HG02763 (cell line): ENCODE results near the gene SEMA5B.

Experiments
- ATAC-seq: cut with Tn5 transposase; IDR thresholded peaks from one replicate; pipeline ENCODE4 v1.9.1; 2021; ENCODE audit warnings: mild to moderate bottlenecking, moderate library complexity; ENCODE audit not compliant: unreplicated experiment

Gene SEMA5B

GRCh38 chr3:123027292-123028232 lies at the start of gene SEMA5B:
Gene SEMA5B (minus strand): TSS chr3:123027763. CDS start chr3:122961263, 66,500 bp downstream.
- no peak for ATAC-seq

- no peak for ATAC-seq
Observed at GRCh38 chr3:123076496-123077418, 49.2 kb upstream of the SEMA5B start.

- ATAC-seq: no peak
Observed at GRCh38 chr3:123076112-123076495, 48.5 kb upstream of the SEMA5B start.

GRCh38 chr3:123075359-123075758 lies 47.8 kb upstream of the SEMA5B start:
- no peak for ATAC-seq

DNA sequence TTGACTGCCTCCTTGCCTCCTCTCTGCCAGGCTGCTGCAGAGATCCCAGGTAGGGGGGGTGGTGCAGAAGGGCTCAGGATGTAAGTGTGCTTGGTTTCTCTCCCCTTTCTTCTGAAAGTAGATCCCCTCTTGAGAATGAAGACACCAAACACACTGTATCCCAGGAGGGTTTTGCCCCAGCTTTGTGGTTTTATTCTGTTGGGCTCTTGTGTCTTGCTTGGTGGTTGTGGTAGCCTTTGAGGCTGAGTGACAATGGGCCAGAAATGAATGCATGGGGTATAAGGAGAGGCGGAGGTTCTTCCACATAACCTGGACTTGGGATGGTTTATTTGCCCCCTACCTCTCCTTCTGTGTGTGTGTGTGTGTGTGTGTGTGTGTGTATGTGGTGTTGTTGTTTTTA lies 45.0 kb upstream of the SEMA5B start:
- no peak for ATAC-seq

GRCh38 chr3:123072152-123072551 lies 44.6 kb upstream of the SEMA5B start:
- ATAC-seq: no peak

DNA sequence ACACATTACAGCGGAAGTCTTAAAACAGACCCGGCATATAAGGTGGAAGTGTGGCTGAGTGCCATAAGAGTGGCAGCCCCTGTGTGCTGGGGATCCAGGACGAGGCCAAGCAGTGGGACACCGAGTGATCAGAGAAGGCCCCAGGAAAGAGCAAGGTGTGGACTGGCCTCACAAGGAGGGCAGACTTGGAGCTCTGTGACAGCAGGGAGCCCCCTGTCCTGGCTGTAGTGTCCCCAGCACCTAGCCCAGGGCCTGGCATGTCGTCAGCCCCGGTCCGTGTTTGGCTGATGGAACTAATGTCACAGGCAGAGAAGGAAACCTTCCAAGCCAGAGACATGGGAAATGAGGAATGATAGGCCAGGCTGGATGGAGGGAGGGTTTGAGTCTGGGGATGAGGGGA lies 44.0 kb upstream of the SEMA5B start:
- ATAC-seq: no peak

GRCh38 chr3:123071146-123071545 lies 43.6 kb upstream of the SEMA5B start:
- ATAC-seq: no peak

DNA sequence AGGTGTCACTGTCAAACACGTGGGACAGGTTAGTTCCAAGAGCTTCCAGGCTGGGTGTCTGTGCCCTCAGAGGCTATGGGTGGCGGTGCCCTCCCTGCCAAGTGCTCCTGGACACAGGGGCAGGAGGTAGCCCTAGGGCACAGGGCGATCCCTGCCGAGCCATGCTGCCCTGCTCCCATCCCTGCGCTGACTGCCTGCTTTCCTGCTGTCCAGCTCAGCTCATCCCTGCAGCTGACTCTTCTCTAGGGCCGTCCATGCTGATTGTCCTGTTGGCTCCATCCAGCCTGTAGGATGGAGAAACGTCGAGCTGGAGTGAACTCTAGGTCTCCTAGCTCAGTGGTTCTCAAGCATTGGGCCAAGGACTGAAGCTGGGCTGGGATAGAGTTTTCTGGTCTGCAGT lies 42.9 kb upstream of the SEMA5B start:
- ATAC-seq: no peak

DNA sequence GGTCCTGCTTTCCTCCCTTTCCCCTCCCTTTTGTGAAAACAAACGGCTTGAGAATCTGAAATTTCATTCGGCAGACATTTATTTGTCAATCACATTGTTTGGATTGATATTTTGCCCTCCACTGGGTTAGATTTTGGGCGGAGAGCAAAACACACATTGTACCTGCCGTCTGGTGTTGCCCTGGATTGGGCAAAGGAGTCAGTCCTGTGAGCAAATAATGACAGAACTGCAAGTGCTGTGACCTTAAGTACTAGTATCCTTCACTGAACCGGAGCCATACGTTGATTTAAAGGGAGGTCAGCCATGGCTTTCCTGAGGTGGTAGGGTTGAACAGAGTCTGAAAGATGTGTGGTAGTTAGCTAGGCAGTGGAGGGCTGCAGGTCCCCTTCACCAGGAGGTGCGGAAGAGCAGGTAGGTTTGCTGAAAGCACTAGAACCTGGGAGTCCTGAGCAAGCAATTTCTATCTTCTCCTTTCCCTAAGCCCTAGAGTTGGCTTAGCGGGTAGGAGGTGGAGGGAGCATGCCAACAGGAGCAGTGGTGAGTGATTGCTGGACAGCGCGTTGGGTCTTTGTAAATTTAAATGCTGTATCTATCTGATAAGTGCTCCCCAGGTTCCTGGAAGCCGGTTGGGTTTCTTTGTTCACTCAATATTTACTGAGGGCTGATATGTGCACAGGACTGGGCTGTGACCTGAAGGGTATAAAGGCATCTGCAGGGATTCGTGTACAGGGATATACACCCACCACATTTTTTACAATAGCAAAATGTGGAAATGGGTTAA lies 41.2 kb upstream of the SEMA5B start:
- no peak for ATAC-seq

DNA sequence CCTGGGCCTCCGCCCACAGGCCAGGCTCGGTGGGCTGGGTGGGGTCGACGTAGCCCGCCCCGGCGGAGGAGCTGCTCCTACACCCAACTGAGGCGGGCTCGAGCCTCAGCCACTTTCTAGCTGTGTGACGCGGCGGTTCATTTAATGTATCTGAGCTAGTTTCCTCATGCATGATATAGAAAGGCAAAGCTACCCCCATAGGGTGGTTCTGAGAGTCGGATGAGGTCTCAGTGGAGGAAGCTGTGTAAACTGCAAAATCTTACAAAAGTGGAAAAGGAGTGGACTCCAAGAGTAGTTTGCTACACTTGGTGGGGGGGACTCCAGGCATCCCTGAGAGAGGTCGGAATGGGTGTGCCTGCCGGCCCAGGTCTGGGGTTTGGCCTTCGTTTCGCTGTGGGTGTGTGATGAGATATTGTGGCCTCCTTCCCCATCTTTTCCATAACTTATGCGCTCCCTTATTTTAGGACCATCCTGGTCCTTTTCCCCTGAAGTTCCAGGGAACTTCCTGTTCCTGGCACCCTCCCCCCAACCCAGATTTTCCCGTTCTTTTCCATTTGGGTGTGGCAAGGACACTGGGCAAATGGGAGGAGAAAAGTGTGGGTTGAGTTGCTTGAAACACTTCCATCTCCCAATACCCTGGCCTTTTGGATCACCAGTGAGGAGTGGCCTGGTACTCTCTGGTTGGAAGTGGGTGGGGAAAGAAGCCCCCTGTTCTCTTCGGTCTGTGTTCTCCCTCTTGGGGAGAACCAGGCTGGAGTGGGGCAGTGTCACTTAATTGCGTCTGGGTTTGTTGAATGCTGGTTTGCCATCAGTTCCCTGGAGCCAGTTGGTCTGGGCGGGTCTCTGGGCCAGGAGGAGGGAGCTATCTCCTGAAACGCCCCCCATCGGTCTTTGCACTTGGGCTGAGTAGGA lies 40.4 kb upstream of the SEMA5B start:
- ATAC-seq: peak; percentile 32

- peak; percentile 83 for ATAC-seq
Observed at GRCh38 chr3:123066896-123067688, 39.5 kb upstream of the SEMA5B start, which contains the start of gene PDIA5. Gene PDIA5 (plus strand): TSS chr3:123067025. CDS start chr3:123067165, 140 bp downstream.

- ATAC-seq: no peak
Observed at GRCh38 chr3:123066599-123066895, 39.0 kb upstream of the SEMA5B start.

GRCh38 chr3:123064914-123065313 lies 37.4 kb upstream of the SEMA5B start:
- no peak for ATAC-seq

DNA sequence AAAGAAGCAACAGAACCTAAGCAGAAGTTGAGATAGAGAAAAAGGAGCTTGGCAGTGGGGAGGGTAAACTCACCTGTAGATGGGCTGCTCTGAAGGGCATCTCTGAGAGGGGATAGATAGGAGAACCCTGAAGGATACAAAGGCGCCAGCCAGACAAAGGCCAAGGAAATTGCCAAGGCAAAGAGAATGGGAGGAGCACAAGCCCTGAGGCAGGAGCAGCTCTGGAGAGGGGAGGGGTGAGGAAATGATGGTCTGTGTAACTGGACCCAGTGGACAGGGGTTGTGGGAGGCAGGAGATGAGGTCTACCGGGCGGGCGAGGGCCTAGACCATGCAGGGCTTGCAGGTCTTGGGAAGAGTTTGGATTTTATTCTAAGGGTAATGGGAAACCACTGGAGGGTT lies 36.9 kb upstream of the SEMA5B start:
- no peak for ATAC-seq

DNA sequence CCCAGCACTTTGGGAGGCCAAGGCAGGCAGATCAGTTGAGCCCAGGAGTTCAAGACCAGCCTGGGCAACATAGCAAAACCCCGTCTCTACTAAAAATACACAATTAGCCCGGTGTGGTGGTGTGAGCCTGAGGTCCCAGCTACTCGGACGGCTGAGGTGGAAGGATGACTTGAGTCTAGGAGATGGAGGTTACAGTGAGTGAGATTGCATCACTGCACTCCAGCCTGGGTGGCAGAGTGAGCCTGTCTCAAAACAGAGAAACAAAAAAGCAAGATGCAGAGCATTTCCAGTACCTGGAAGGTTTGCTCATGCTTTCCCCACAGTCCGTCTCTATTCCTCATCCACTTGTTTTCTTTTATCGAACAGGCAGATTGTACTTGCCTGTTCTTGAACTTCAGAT lies 35.5 kb upstream of the SEMA5B start:
- ATAC-seq: no peak

- ATAC-seq: no peak
Observed at GRCh38 chr3:123061856-123062255, 34.3 kb upstream of the SEMA5B start.

DNA sequence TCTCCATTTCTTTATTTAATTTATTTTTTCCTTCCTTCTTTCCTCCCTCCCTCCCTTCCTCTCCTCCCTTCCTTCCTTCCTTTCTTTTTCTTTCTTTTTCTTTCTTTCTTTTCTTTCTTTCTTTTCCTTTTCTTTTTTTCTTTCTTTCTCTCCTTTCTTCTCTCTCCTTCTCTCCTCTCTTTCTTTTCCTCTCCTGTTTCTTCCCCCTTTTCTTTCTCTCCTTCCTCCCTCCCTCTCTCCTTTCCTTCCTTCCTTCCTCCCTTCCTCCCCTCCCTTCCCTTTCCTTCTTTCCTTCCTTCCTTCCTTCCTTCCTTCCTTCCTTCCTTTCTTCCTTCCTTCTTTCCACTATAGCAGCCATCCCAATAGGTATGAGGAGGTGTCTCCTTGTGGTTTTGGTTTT lies 32.5 kb upstream of the SEMA5B start:
- no peak for ATAC-seq

GRCh38 chr3:123058505-123058904 lies 30.9 kb upstream of the SEMA5B start:
- no peak for ATAC-seq
